IMR-90 (cell line): ENCODE measurements around the gene ADAMTS17. TPM values are rescaled to one million over a fixed set of nuclear protein-coding genes. Genes with fewer than 3 reads are reported as not detected.

Source experiments
- ATAC-seq: fragments of 200-7000 bp; cut with Tn5 transposase; 2 replicates; pipeline ENCODE4 v1.9.1; 2020; ENCODE audit warnings: low read depth, mild to moderate bottlenecking, moderate library complexity
- BruUV-seq: library from RNA; stranded (reverse); fragments of 400-500 nt; replicated peaks from 2 replicates; lab custom pipeline; 2021; lab: Mats Ljungman, UMichigan
- CTCF ChIA-PET: fragments of 300-600 bp; formaldehyde crosslinking; extraction: SDS; loops from one replicate; lab custom pipeline; 2021; ENCODE audit warnings: antibody characterized with exemption; lab: Yijun Ruan, JAX
- POLR2A ChIA-PET: fragments of 300-600 bp; sonication (Branson Sonifier 250); formaldehyde crosslinking; loops from one replicate; lab custom pipeline; 2022; ENCODE audit warnings: antibody characterized with exemption; ENCODE audit not compliant: unreplicated experiment; lab: Charles Lee
- DNase-seq: peaks from one replicate; pipeline ENCODE4 v3.0.0; 2013
- H2AFZ ChIP-seq: replicated peaks from 2 replicates; pipeline ENCODE3; 2013; ENCODE audit warnings: low read length, mild to moderate bottlenecking; ENCODE audit not compliant: poor library complexity
- H2AK5ac ChIP-seq: 2 replicates; pipeline ENCODE4 v1.6.1; 2013; ENCODE audit warnings: low read depth, low read length, inconsistent platforms
- H2AK9ac ChIP-seq: replicated peaks from 2 replicates; pipeline ENCODE3; 2013; ENCODE audit warnings: mild to moderate bottlenecking, low read depth, low read length, moderate library complexity; ENCODE audit not compliant: poor library complexity
- H2BK120ac ChIP-seq: 2 replicates; pipeline ENCODE4 v1.6.1; 2013; ENCODE audit warnings: low read depth, low read length, inconsistent platforms
- H2BK15ac ChIP-seq: 3 replicates; pipeline ENCODE4 v1.6.1; 2013; ENCODE audit warnings: low read depth, low read length, inconsistent platforms
- H2BK20ac ChIP-seq: 2 replicates; pipeline ENCODE4 v1.6.1; 2013; ENCODE audit warnings: low read depth, mild to moderate bottlenecking, inconsistent platforms, low read length, moderate library complexity
- H2BK5ac ChIP-seq: 2 replicates; pipeline ENCODE4 v1.6.1; 2013; ENCODE audit warnings: mild to moderate bottlenecking, low read depth, low read length, inconsistent platforms; ENCODE audit not compliant: poor library complexity, severe bottlenecking
- H3K14ac ChIP-seq: replicated peaks from 2 replicates; pipeline ENCODE4 v1.6.1; 2013; ENCODE audit warnings: low read depth, low read length, inconsistent platforms
- H3K18ac ChIP-seq: 2 replicates; pipeline ENCODE4 v1.6.1; 2013; ENCODE audit warnings: low read depth, low read length, control low read depth
- H3K23ac ChIP-seq: 2 replicates; pipeline ENCODE4 v1.6.1; 2013; ENCODE audit warnings: low read depth, low read length, inconsistent platforms
- H3K27ac ChIP-seq: 2 replicates; pipeline ENCODE4 v1.5.1; 2013; ENCODE audit warnings: mild to moderate bottlenecking, control low read depth, low read length; ENCODE audit not compliant: insufficient read depth
- H3K27me3 ChIP-seq: 2 replicates; pipeline ENCODE4 v1.6.1; 2013; ENCODE audit warnings: low read length; ENCODE audit not compliant: control insufficient read depth, insufficient read depth
- H3K36me3 ChIP-seq: 2 replicates; pipeline ENCODE4 v1.6.1; 2013; ENCODE audit warnings: low read length, mixed read lengths; ENCODE audit not compliant: control insufficient read depth, insufficient read depth
- H3K4ac ChIP-seq: 2 replicates; pipeline ENCODE4 v1.6.1; 2013; ENCODE audit warnings: low read depth, low read length, inconsistent platforms
- H3K4me1 ChIP-seq: 2 replicates; pipeline ENCODE4 v1.6.1; 2013; ENCODE audit warnings: low read length, mixed read lengths; ENCODE audit not compliant: control insufficient read depth, insufficient read depth
- H3K4me2 ChIP-seq: 2 replicates; pipeline ENCODE4 v1.6.1; 2013; ENCODE audit warnings: low read depth, mild to moderate bottlenecking, control low read depth, low read length, moderate library complexity
- H3K4me3 ChIP-seq: 2 replicates; pipeline ENCODE4 v1.5.1; 2013; ENCODE audit warnings: low read depth, mild to moderate bottlenecking, control low read depth, low read length, moderate library complexity; ENCODE audit not compliant: insufficient read depth
- H3K56ac ChIP-seq: 2 replicates; pipeline ENCODE4 v1.6.1; 2013; ENCODE audit warnings: low read length, inconsistent platforms; ENCODE audit not compliant: insufficient read depth; ENCODE audit errors: extremely low read depth
- H3K79me1 ChIP-seq, 2 experiments: 2 replicates each; pipeline ENCODE4 v1.6.1; 2013; ENCODE audit warnings: low read length in 2 of 2, inconsistent platforms in 1 of 2, low read depth in 1 of 2
- H3K9ac ChIP-seq: 2 replicates; pipeline ENCODE4 v1.6.1; 2013; ENCODE audit warnings: low read depth, low read length, control low read depth
- H3K9me1 ChIP-seq: 2 replicates; pipeline ENCODE4 v1.6.1; 2013; ENCODE audit warnings: low read length, inconsistent platforms; ENCODE audit not compliant: insufficient read depth
- H3K9me3 ChIP-seq: 2 replicates; pipeline ENCODE4 v1.6.1; 2013; ENCODE audit warnings: low read length; ENCODE audit not compliant: control insufficient read depth, insufficient read depth
- H4K20me1 ChIP-seq: 2 replicates; pipeline ENCODE4 v1.6.1; 2013; ENCODE audit warnings: low read length, inconsistent platforms; ENCODE audit not compliant: insufficient read depth
- H4K5ac ChIP-seq: 2 replicates; pipeline ENCODE4 v1.6.1; 2013; ENCODE audit warnings: mild to moderate bottlenecking, low read depth, low read length, control low read depth
- H4K8ac ChIP-seq, 2 experiments: 2 replicates each; pipeline ENCODE4 v1.6.1; 2013; ENCODE audit warnings: low read depth in 2 of 2, low read length in 2 of 2, control low read depth in 1 of 2, inconsistent platforms in 1 of 2
- H4K91ac ChIP-seq: 2 replicates; pipeline ENCODE4 v1.6.1; 2013; ENCODE audit warnings: low read depth, low read length, inconsistent platforms; ENCODE audit not compliant: insufficient read depth
- CTCF ChIP-seq: conservative IDR thresholded peaks from 2 replicates; pipeline ENCODE4 v1.5.1; 2012; ENCODE audit warnings: mild to moderate bottlenecking, low read depth, low read length, improper control_type of control experiment
- ELK1 ChIP-seq: fragments of 150-350 bp; IDR thresholded peaks from 2 replicates; pipeline ENCODE4 v1.6.1; 2016; ENCODE audit warnings: low read depth, mild to moderate bottlenecking, low read length, moderate library complexity, borderline replicate concordance
- MXI1 ChIP-seq: IDR thresholded peaks from 2 replicates; pipeline ENCODE4 v1.6.1; 2012; ENCODE audit warnings: low read depth, mild to moderate bottlenecking, low read length, moderate library complexity, borderline replicate concordance
- POLR2A ChIP-seq: IDR thresholded peaks from 2 replicates; pipeline ENCODE4 v1.6.1; 2012; ENCODE audit warnings: mild to moderate bottlenecking, low read depth, low read length
- RAD21 ChIP-seq: IDR thresholded peaks from 2 replicates; pipeline ENCODE4 v1.6.1; 2012; ENCODE audit warnings: low read length, improper control_type of control experiment
- SMC3 ChIP-seq: fragments of 150-350 bp; IDR thresholded peaks from 2 replicates; pipeline ENCODE4 v1.6.1; 2016; ENCODE audit warnings: low read depth, mild to moderate bottlenecking, antibody characterized with exemption, low read length, moderate library complexity
- WGBS, 2 experiments: methylation state at CpG; one replicate each; pipeline versions ENCODE4 v1.1.5 to v1.1.7; 2013; ENCODE audit warnings: missing lambda C conversion rate in 2 of 2; ENCODE audit not compliant: insufficient read length in 1 of 2; ENCODE audit errors: extremely low coverage in 2 of 2; 5-methylcytosine and 5-hydroxymethylcytosine counted together
- dilution Hi-C: fragments of 300-500 bp; cut with HindIII; formaldehyde crosslinking; loops from one replicate; pipeline ENCODE4 v1.14.3; 2018; ENCODE audit warnings: low sequenced_read_pairs; ENCODE audit not compliant: unreplicated experiment
- in situ Hi-C: fragments of 300-500 bp; cut with MboI; formaldehyde crosslinking; loops from 3 replicates; pipeline ENCODE4 v1.14.3; 2019; ENCODE audit warnings: low sequenced_read_pairs, inconsistent platforms, mixed read lengths
- intact Hi-C: fragments of 100-400 bp; cut with micrococcal nuclease; formaldehyde crosslinking; loops from 2 replicates; pipeline ENCODE4 v1.10.0; 2022
- polyA plus RNA-seq, 3 experiments: library from polyadenylated mRNA; depleted of rRNA; stranded (reverse); fragments of >200 nt; gene quantifications; 2 replicates each; pipeline ENCODE4 v1.2.3, GENCODE V29; 2012; ENCODE audit warnings: low replicate concordance in 1 of 3
- total RNA-seq: library from RNA; depleted of rRNA; stranded (reverse); fragments of >200 nt; gene quantifications from 2 replicates; pipeline ENCODE4 v1.2.3, GENCODE V29; 2012

ADAMTS17 gene
- total and polyA plus RNA-seq, 2 of the 4 experiments (the other 2 are of a cell fraction), result 0.03 TPM; not detected in 1

- in situ Hi-C loops, result no loop called here
- no peak overlapping the region; a peak in 1 of 4 replicates for H4K8ac ChIP-seq
- no peak overlapping the region for H3K27ac ChIP-seq
Measured at GRCh38 chr15:100131321-100132224, 210.2 kb downstream of the ADAMTS17 start.

More at GRCh38 chr15:100131321-100132224, 210.2 kb downstream of the ADAMTS17 start:
- POLR2A ChIA-PET, result no interaction called here
- H2BK5ac ChIP-seq, result no peak overlapping the region
- no peak overlapping the region; the same call in 2 of the 3 replicates for H2BK15ac ChIP-seq
- H4K5ac ChIP-seq, result no peak overlapping the region
- peak overlapping the region; percentile 27 for H3K4me2 ChIP-seq
- 10% methylated on average over 2 of the region's 25 CpGs; no CpG with 5 or more reads in 1 of the 2 experiments for WGBS, 2 experiments
- H3K4me3 ChIP-seq, result peak overlapping the region; percentile 31
- H3K18ac ChIP-seq, result no peak overlapping the region
- TF ChIP-seq CTCF (peak; percentile 43), SMC3 (peak; percentile 19; the same call in 1 of the 2 replicates), POLR2A (no peak), MXI1 (peak; percentile 86; the same call in 1 of the 2 replicates), ELK1 (no peak), RAD21 (peak; percentile 57)
- H4K20me1 ChIP-seq, result no peaks in the 10 kb centered on the region
- H2AFZ ChIP-seq, result peak overlapping the region; percentile 88
- 0 out of 2 replicates have a peak overlapping the region, but pooled peaks have one; percentile 38 for H3K23ac ChIP-seq
- no peak overlapping the region for H3K56ac ChIP-seq
- no peak overlapping the region for H2AK5ac ChIP-seq
- peak overlapping the region; percentile 20; the same call in 1 of the 2 replicates for H2BK20ac ChIP-seq
- no TSS peak for BruUV-seq
- no peaks in the 10 kb centered on the region for H3K36me3 ChIP-seq
- H3K14ac ChIP-seq, result peak overlapping the region; percentile 19; the same call in 1 of the 2 replicates
- H3K9me1 ChIP-seq, result no peaks in the 10 kb centered on the region
- no peaks in the 10 kb centered on the region for H3K79me1 ChIP-seq
- 0 out of 2 replicates have a peak overlapping the region, but pooled peaks have one; percentile 13 for H3K9ac ChIP-seq
- peak overlapping the region; percentile 9 for H2AK9ac ChIP-seq
- CTCF ChIA-PET, result no interaction called here
- H3K4ac ChIP-seq, result peak overlapping the region; percentile 5; the same call in 1 of the 2 replicates
- no peaks in the 10 kb centered on the region for H3K4me1 ChIP-seq
- H2BK120ac ChIP-seq, result peak overlapping the region; percentile 73; the same call in 1 of the 2 replicates
- peak; percentile 39 for DNase-seq
- no peaks in the 10 kb centered on the region for H3K9me3 ChIP-seq
- intact Hi-C loops (loop anchor here (2.0 to 10.0 kb wide), 2 partner anchors 203 to 857 kb away; no protein-coding TSS in a partner anchor), dilution Hi-C loops (no loop called here)
- H3K27me3 ChIP-seq, result peaks cover 3% of the 10 kb centered on the region
- no peak overlapping the region for H4K91ac ChIP-seq
- ATAC-seq, result peak; percentile 92
